Hippocampal formation (tissue), 2 donors: ENCODE data around the gene PLXNA2.
A peak's percentile ranks its signal among the peaks of the same experiment; 100 is the strongest.

Experiments
- DNase-seq, 2 donors: peaks; one replicate each; lab custom pipeline; 2025; lab: John Stamatoyannopoulos, UW

The PLXNA2 gene

DNA sequence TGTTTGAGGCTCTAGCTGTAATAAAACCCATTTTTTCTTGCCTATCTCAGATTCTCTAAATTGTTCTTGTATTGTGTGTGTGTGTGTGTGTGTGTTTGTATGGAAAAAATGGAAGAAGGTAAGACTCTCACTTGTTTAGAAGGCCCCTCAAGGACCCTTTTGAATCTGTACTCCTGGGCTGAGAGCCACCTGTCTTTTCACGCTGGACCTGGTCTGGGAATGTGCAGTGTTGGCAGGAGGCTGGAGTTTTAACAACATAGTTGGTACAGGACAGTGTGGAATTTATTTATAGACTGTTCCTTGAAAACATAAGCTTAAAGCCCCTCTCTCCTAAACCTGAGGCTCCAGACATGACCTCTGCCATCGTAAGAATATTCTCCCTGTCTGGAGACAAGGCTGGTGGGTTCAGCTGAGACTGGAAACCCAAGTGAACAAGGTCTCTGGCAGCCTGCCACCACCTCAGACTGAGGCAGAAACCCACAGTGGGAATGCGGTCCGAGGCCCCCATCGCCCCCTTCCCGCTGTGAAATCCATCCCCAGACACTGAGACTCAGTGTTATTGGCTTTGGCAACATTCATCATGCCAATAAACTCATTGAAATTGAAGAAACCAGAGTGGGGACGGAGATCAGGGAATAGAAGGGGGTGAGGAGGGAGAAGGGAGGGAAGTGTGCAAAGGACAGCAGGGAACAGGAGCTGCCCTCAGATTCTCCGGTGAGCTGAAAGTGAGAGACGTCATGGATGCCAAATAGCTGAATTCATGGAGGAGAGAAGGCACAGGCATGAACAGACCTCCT is 24.6 kb upstream of the PLXNA2 start:
- DNase-seq = no peak

- no peak for DNase-seq
These were observed 21.3 kb upstream of the PLXNA2 start for GRCh38 chr1:208265525-208265924.

DNA sequence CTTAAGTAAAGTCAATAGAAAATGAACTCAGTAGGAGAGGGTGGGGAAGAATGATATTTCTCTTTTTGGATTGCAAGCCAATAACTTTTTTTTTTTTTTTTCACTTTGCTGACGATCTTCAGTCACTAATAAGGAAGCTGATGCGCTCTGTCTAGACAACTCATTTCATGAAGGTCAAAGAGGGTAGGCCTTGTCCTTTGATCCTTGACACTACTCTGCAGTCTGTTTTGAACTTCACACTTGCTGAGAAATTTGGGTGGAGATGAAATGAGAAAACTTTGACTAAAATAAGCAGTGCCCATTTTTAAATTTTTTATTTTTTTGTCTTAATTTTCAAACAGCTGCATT is 20.9 kb upstream of the PLXNA2 start:
- no peak for DNase-seq

DNA sequence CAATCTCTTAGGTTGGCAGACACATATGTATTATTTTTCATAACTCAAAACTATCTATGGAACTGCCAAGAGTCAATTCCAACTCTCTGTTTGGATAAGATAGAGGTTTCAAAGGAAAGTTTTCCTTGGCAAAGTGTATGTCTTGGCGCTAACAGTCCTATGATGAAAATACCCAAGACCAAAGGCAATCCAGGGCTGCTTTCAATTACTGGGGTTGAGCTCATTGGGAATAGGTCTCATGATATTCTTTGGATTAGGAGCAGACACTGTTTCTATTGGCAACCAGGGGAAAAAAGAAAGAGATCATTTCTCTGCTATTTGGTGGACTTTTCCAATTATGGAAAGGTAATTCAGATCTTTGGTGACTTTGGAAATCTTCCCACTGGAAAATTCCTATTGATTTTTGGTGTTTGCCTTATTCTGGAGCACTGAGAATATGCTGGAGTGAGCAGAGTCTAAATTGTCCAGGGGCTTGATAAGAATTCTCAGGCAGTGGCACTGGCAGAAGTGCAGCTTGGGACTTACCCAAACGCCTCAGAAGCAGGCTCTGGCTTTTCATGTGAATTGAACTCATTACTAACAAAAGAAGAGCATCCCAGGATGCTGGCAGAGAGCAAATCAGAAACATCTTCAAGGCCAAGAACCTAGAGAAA is 20.4 kb upstream of the PLXNA2 start:
- peak in 1 of 2 donors; percentile 7 for DNase-seq

GRCh38 chr1:208261874-208262273 is 17.7 kb upstream of the PLXNA2 start:
- no peak for DNase-seq

- no peak for DNase-seq
These were observed 14.1 kb upstream of the PLXNA2 start for GRCh38 chr1:208258277-208258676.

DNA sequence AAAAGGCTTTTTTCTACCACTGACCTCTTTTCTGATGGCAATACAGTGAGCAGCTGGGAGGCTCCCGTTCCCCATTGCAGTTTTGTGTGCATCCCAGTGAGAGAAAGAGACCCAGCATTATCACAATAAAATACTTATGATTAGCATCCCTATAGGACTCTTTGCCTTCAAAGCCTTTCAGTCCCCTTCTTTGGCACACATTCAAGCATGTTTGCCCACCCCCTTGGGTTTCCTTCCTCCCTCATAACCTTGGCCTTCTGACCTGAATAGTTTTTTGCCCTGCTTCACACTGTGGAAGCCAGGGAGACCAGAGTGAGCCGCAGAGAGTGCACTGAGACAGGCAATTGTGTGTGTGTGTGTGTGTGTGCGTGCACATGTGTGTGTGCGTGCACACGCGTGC is 13.2 kb upstream of the PLXNA2 start:
- DNase-seq = no peak

DNA sequence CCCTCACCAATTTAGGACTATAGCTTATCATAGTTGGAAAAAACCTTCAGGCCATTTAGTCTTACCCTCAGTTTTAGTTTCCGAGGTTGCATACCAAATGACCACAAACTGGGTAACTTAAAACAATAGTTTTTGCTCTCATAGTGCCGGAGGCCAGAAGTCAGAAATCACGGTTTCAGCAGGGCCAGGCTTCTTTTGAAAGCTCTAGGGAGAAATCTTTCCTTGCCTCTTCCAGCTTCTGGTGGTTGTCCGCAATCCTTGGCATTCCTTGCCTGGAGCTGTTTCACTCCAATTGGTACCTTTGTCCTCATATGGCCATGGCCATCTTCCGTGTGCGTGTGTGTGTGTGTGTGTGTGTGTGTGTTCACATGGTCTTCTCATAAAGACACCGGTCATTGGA is 12.4 kb upstream of the PLXNA2 start:
- no peak for DNase-seq

DNA sequence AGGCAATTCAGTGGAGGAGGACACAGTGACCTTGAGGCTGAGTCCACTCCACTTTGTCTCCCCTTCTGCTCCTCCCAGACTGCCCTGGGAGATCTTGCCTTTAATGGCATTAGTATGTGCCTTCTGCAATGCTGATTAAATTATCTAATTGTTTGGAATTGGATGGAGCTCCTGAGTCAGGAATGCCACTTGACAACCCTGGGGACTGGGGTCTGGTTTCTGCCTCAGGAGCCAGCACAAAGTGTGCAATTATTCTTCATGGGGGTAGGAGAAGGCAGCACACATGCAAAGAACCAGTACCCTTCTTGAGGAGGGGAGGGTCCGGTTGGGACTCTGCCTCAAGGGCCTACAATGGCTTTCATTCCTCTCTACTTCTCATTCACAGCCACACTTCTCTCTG is 11.9 kb upstream of the PLXNA2 start:
- DNase-seq = no peak

GRCh38 chr1:208254862-208255261 is 10.7 kb upstream of the PLXNA2 start:
- no peak for DNase-seq

DNA sequence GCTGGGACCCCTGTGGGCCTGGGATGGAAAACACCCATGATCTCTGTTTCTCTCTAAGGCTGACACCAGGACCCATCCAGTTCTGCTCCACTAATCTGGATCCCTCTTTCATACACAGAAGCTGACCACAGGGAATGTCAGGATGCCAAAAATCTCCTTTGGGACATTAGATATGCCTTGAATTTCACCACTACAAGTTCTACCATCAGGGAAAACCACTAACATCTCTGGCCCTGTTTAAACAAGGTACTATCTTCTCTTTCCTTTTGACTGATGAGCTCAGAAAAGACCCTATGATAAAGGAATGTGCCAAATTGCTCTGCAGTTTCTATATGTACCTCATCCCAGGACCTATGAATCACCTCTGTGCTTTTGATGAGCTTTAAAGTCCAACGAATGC is 10.2 kb upstream of the PLXNA2 start:
- DNase-seq = no peak

GRCh38 chr1:208252836-208253576 is 8.8 kb upstream of the PLXNA2 start:
- DNase-seq = peak in 1 of 2 donors; percentile 22

DNA sequence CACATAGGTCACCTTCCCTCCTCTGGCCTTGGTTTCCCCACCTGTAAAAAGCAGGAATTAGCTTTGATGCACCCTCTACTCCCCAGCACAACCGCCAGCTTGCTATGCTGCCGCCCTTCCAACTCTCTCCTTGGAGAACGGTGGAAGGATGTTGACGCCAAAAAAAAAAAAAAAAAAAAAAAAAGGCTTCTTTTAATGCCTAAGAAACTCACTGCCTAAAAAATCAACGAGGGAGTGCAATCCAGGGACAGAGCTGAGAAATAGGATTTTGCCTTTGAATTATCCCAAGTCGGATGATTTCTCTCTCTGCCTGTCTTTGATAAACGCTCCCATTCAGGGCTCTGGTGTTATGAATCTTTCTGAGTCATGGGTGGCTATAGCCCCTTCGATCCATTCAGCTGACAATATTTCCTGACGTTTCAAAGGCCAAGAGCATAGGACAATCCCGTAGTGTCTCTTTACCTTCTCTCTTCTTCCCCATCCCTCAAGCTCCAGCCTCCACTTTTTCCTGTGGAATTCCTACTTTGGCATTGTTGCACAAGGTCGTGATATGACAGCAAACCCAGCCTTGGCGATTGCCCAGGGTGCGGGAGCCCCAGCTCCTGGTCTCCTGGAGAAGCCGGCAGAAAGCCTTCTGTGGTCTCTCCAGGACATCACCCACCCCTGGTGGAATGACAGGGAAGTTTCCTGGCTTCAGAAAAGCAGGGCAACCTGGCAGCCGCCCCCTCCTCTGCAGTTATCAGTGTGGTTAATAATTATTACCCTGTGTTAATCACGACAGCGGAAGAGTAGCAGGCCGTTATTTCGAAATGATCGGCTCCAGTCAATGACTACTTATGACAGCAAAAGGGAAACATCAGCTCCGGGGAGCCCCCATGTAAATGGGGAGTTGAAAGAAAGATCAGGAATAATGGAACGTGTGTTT is 8.0 kb upstream of the PLXNA2 start:
- DNase-seq = no peak

GRCh38 chr1:208251015-208251414 is 6.8 kb upstream of the PLXNA2 start:
- DNase-seq = no peak

GRCh38 chr1:208250613-208251012 is 6.4 kb upstream of the PLXNA2 start:
- no peak for DNase-seq

DNA sequence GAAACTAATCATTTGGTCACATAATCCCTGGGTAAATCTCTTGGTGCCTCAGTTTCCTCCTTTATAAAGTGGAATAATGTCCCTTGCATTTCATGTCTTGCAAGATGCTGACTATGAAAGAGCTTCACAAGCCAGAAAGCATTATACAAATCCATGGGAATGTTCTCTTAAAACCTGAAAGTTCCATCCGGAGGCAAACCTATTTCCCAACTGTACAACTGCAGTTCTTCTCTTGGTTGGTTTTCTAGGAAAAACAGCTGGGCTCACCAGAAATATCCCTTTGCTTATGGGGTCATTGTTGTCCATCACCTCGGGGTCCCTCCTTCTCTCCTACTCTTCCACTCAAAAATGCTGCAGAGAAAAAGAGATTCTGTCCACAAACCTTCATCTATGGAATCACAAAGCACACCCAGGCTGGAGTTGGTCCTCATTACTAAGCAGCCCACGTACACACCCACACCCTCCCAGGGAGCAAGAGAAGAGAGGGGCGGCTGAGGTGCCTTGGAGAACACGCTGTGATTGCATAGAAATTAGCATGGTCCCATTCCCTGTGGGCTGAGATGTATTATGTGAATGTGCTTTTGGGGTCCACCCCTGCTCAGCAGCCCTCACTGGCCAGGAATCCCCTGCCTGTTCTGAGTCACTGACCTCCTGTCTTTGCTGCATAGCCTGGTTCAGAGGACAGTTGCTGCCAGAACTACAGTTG is 5.0 kb upstream of the PLXNA2 start:
- DNase-seq = no peak

- DNase-seq = peak in 1 of 2 donors; percentile 65
These were observed 4.2 kb upstream of the PLXNA2 start for GRCh38 chr1:208248307-208248801.

GRCh38 chr1:208247696-208248095 is 3.5 kb upstream of the PLXNA2 start:
- no peak for DNase-seq

DNA sequence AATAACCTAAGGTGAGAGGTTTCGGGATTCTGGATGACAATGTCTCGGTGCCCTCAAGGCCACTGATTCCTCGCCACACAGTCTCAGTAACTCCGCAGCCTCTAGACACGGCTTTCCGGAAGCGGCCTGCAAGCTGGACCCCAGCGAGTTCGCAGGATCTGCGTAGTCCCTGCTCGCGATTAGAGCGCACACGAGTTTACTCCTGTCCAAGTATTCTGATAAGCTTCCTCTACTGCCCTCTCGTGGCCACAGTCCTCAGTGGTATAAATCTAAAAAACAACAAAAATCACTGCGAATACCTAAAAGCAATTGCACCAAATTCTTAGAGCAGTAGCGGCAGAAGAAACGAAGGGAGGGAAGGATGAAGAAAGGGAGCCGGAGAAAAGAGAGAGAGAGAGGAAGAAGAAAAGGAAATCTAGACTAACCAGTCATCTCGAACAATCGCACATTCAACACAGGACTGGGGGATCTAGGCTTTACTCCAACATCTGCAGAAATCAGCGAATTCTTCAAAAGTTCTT is 1.1 kb upstream of the PLXNA2 start:
- peak; percentile 80 to 93 for DNase-seq

DNA sequence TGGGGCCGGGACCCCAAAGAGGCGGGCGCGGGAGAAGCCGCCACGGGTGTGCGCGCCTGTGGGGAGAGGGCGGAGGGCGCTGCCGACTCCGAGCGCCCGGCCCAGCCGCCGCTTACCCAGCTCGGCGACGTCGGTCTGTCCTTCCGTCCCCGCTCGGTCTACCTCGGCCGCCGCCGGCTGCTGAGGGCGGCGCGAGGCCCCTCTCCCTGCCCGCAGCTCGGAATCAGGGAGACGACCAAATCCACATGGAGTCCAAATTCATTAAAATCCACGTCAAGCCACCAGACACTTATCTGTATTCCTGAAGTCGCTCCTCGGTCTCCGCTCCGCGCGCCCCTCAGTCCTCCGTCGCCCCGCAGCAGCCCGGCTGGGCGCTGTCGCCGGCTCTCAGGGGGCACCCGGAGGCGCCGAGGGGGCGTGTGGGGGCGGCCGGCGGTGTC is 637 bp downstream of the PLXNA2 start:
- no peak for DNase-seq
